ENCODE data around the gene PGS1. TPM values are rescaled to one million over a fixed set of nuclear protein-coding genes. Genes with fewer than 3 reads are reported as not detected.

PGS1 gene
- total RNA-seq, 1 donor from 2014 or later, result 50.2 TPM

DNA sequence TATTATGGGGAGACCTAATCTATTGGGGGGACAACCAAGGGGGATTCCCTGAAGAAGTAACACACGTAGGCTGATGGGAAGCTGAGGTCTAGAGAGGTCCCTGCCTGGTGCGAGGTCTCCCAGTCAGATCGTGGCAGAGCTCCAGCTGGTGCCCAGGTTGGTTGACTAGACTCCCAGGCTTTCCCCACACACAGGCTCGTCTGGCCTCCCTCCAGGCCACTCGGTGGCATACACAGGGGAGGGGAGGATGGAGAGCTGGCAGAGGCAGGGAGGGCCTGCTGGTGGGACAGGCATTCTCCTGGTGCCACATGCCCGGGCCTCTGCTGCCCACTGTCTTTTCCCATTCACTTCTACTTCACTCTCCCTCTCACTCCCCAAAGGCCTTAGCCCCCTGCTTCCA lies 10.1 kb upstream of the PGS1 start:
- Mint-ChIP-seq H3K9me3 (ENCODE audit: unreplicated experiment) (peaks cover 2% of the 10 kb centered on the region), H3K4me1 (ENCODE audit: low read depth, unreplicated experiment) (peaks cover 13% of the 10 kb centered on the region), H3K27me3 (ENCODE audit: unreplicated experiment) (peaks cover 6% of the 10 kb centered on the region), H3K36me3 (ENCODE audit: unreplicated experiment) (no peaks in the 10 kb centered on the region), H3K27ac (ENCODE audit: unreplicated experiment) (no peak overlapping the region), H3K4me3 (ENCODE audit: unreplicated experiment) (no peak overlapping the region)
- no peak for TF ChIP-seq CTCF (IDR thresholded peaks at IDR 0.05; ENCODE audit: partially characterized antibody, unreplicated experiment)
- DNase-seq, result no peak

DNA sequence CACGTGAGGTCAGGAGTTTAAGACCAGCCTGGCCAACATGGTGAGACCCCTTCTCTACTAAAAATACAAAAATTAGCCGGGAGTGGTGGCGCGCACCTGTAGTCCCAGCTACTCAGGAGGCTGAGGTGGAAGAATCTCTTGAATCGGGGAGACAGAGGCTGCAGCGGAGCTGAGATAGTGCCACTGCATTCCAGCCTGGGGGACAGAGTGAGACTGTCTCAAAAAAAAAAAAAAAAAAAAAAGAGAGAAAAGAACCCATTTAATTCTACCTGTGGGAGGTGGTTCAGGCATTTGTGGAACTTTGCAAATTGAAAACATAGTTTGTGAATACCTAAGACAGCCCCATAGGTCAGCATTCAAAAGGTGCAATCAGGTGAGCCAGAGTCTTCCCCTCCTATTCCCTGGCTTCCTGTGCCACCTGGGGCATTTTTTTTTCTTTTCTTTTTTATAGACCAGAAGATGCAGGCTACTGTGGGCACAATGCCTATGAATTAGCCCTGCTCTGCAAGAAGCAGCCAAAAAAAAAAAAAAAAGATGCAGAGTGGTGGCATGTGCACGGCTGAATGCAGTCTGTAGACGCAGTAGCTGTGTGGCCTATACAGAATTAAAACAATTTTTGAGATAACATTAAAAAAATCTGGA lies 9.5 kb upstream of the PGS1 start:
- DNase-seq, result no peak
- no peak for TF ChIP-seq CTCF (IDR thresholded peaks at IDR 0.05; ENCODE audit: partially characterized antibody, unreplicated experiment)
- peaks cover 4% of the 10 kb centered on the region for H3K27me3 Mint-ChIP-seq (ENCODE audit: unreplicated experiment)

GRCh38 chr17:78369791-78370381 lies 8.6 kb upstream of the PGS1 start:
- Mint-ChIP-seq H3K9me3 (ENCODE audit: unreplicated experiment) (peaks cover 2% of the 10 kb centered on the region), H3K4me1 (ENCODE audit: low read depth, unreplicated experiment) (peaks cover 18% of the 10 kb centered on the region), H3K36me3 (ENCODE audit: unreplicated experiment) (no peaks in the 10 kb centered on the region), H3K27ac (ENCODE audit: unreplicated experiment) (no peak overlapping the region), H3K4me3 (ENCODE audit: unreplicated experiment) (no peak overlapping the region), H3K27me3 (ENCODE audit: unreplicated experiment) (peaks cover 2% of the 10 kb centered on the region)
- TF ChIP-seq CTCF (IDR thresholded peaks at IDR 0.05; ENCODE audit: partially characterized antibody, unreplicated experiment), result no peak
- no peak for DNase-seq

More for the DNA sequence above, 9.5 kb upstream of the PGS1 start:
- no peak overlapping the region for H3K4me3 Mint-ChIP-seq (ENCODE audit: unreplicated experiment)
- no peak overlapping the region for H3K27ac Mint-ChIP-seq (ENCODE audit: unreplicated experiment)
- no peaks in the 10 kb centered on the region for H3K36me3 Mint-ChIP-seq (ENCODE audit: unreplicated experiment)
- H3K9me3 Mint-ChIP-seq (ENCODE audit: unreplicated experiment), result peaks cover 2% of the 10 kb centered on the region
- H3K4me1 Mint-ChIP-seq (ENCODE audit: low read depth, unreplicated experiment), result peaks cover 13% of the 10 kb centered on the region

DNA sequence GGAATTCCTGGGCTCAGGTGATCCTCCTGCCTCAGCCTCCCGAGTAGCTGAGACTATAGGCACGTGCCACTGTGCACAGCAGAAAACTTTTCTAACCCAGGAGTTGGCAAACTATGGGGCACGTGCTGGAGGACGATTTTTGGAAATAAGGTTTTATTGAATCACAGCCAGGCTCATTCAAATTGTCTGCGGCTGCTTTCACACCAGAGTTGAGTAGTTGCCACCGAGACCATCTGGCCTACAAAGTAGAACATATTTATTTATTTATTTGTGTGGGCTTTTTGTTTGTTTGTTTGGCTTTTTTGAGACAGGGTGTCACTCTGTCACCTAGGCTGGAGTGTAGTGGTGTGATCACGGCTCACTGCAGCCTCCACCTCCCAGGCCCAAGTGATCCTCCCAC lies 7.4 kb upstream of the PGS1 start:
- Mint-ChIP-seq H3K36me3 (ENCODE audit: unreplicated experiment) (no peaks in the 10 kb centered on the region), H3K9me3 (ENCODE audit: unreplicated experiment) (peaks cover 2% of the 10 kb centered on the region), H3K27me3 (ENCODE audit: unreplicated experiment) (peaks cover 2% of the 10 kb centered on the region), H3K27ac (ENCODE audit: unreplicated experiment) (no peak overlapping the region), H3K4me1 (ENCODE audit: low read depth, unreplicated experiment) (peaks cover 17% of the 10 kb centered on the region), H3K4me3 (ENCODE audit: unreplicated experiment) (no peak overlapping the region)
- no peak for TF ChIP-seq CTCF (IDR thresholded peaks at IDR 0.05; ENCODE audit: partially characterized antibody, unreplicated experiment)
- no peak for DNase-seq

GRCh38 chr17:78372841-78373240 lies 5.6 kb upstream of the PGS1 start:
- Mint-ChIP-seq H3K4me3 (ENCODE audit: unreplicated experiment) (no peak overlapping the region), H3K36me3 (ENCODE audit: unreplicated experiment) (no peaks in the 10 kb centered on the region), H3K27me3 (ENCODE audit: unreplicated experiment) (peaks cover 5% of the 10 kb centered on the region), H3K9me3 (ENCODE audit: unreplicated experiment) (no peaks in the 10 kb centered on the region), H3K27ac (ENCODE audit: unreplicated experiment) (no peak overlapping the region), H3K4me1 (ENCODE audit: low read depth, unreplicated experiment) (peaks cover 11% of the 10 kb centered on the region)
- DNase-seq, result no peak
- no peak for TF ChIP-seq CTCF (IDR thresholded peaks at IDR 0.05; ENCODE audit: partially characterized antibody, unreplicated experiment)

All from glutamatergic neuron (in vitro differentiated cells).